ENCODE data around the gene CHMP4A.

The CHMP4A gene

GRCh38 chr14:24234095-24235005 lies 21.1 kb upstream of the CHMP4A start:
- Histone ChIP-seq H3K9ac (ENCODE audit: low read length) (peak overlapping the region; percentile 82), H3K36me3 (ENCODE audit: insufficient read depth, low read length) (peaks cover 51% of the 10 kb centered on the region)
- TF ChIP-seq EZH2 (IDR thresholded peaks at IDR 0.05; ENCODE audit: borderline replicate concordance, low read length) (no peak), CTCF (IDR thresholded peaks at IDR 0.05; ENCODE audit: low read length) (no peak)

GRCh38 chr14:24233538-24233866 lies 20.2 kb upstream of the CHMP4A start:
- peaks cover 42% of the 10 kb centered on the region for H3K36me3 ChIP-seq (ENCODE audit: insufficient read depth, low read length)
- TF ChIP-seq CTCF (IDR thresholded peaks at IDR 0.05; ENCODE audit: low read length) (no peak), EZH2 (IDR thresholded peaks at IDR 0.05; ENCODE audit: borderline replicate concordance, low read length) (no peak)
- H3K27ac ChIP-seq (ENCODE audit: low read depth, low read length, poor library complexity, severe bottlenecking) = peak overlapping the region; percentile 70

More at GRCh38 chr14:24234095-24235005, 21.1 kb upstream of the CHMP4A start:
- Histone ChIP-seq H3K4me3 (ENCODE audit: low read depth, low read length, poor library complexity, severe bottlenecking) (no peak overlapping the region), H3K9me2 (ENCODE audit: low read depth, low read length) (no peaks in the 10 kb centered on the region), H3K9me3 (ENCODE audit: low read length) (no peaks in the 10 kb centered on the region), H3K27me3 (ENCODE audit: insufficient read depth, low read length) (no peaks in the 10 kb centered on the region), H2AFZ (ENCODE audit: low read length) (no peak overlapping the region), H3F3A (ENCODE audit: insufficient read depth, low read length) (0 out of 2 replicates have a peak, but pooled peaks cover 3% of the 10 kb centered on the region), H4K20me1 (ENCODE audit: insufficient read depth, low read length) (no peaks in the 10 kb centered on the region), H3K79me2 (ENCODE audit: insufficient read depth, low read length) (peaks cover 17% of the 10 kb centered on the region), H3K4me2 (ENCODE audit: low read length) (peak overlapping the region; percentile 92), H3K27ac (ENCODE audit: low read depth, low read length, poor library complexity, severe bottlenecking) (no peak overlapping the region), H3K4me1 (ENCODE audit: insufficient read depth, low read length, severe bottlenecking) (peaks cover 27% of the 10 kb centered on the region)

GRCh38 chr14:24232645-24233537 lies 19.6 kb upstream of the CHMP4A start, which contains the start of gene GMPR2:
GMPR2 (plus strand) TSS chr14:24232929; CDS start chr14:24233254, 325 bp downstream.
- H3K4me1 ChIP-seq (ENCODE audit: insufficient read depth, low read length, severe bottlenecking) = peaks cover 27% of the 10 kb centered on the region
- peak within 1 kb of the TSS; percentile 92 for H3K4me2 ChIP-seq (ENCODE audit: low read length)
- TF ChIP-seq EZH2 (IDR thresholded peaks at IDR 0.05; ENCODE audit: borderline replicate concordance, low read length) (no peak), CTCF (IDR thresholded peaks at IDR 0.05; ENCODE audit: low read length) (no peak)
- H3K9ac ChIP-seq (ENCODE audit: low read length) = peak within 1 kb of the TSS; percentile 82
- no peaks in the 10 kb centered on the region for H3K9me3 ChIP-seq (ENCODE audit: low read length)
- H3K4me3 ChIP-seq (ENCODE audit: low read depth, low read length, poor library complexity, severe bottlenecking) = peak within 1 kb of the TSS; percentile 87
- H3K9me2 ChIP-seq (ENCODE audit: low read depth, low read length) = no peaks in the 10 kb centered on the region
- H3K79me2 ChIP-seq (ENCODE audit: insufficient read depth, low read length) = peaks cover 17% of the 10 kb centered on the region
- peak within 1 kb of the TSS; percentile 70 for H3K27ac ChIP-seq (ENCODE audit: low read depth, low read length, poor library complexity, severe bottlenecking)
- H3K36me3 ChIP-seq (ENCODE audit: insufficient read depth, low read length) = peaks cover 39% of the 10 kb centered on the region
- no peaks in the 10 kb centered on the region for H3K27me3 ChIP-seq (ENCODE audit: insufficient read depth, low read length)
- H3F3A ChIP-seq (ENCODE audit: insufficient read depth, low read length) = 0 out of 2 replicates have a peak, but pooled peaks cover 3% of the 10 kb centered on the region
- 0 out of 2 replicates have a peak within 1 kb of the TSS, but pooled peaks have one; percentile 73 for H2AFZ ChIP-seq (ENCODE audit: low read length)
- no peaks in the 10 kb centered on the region for H4K20me1 ChIP-seq (ENCODE audit: insufficient read depth, low read length)

More at GRCh38 chr14:24233538-24233866, 20.2 kb upstream of the CHMP4A start:
- no peaks in the 10 kb centered on the region for H3K9me2 ChIP-seq (ENCODE audit: low read depth, low read length)
- no peaks in the 10 kb centered on the region for H4K20me1 ChIP-seq (ENCODE audit: insufficient read depth, low read length)
- peak overlapping the region; percentile 82 for H3K9ac ChIP-seq (ENCODE audit: low read length)
- peaks cover 17% of the 10 kb centered on the region for H3K79me2 ChIP-seq (ENCODE audit: insufficient read depth, low read length)
- H3K9me3 ChIP-seq (ENCODE audit: low read length) = no peaks in the 10 kb centered on the region
- H3K27me3 ChIP-seq (ENCODE audit: insufficient read depth, low read length) = no peaks in the 10 kb centered on the region
- H3K4me1 ChIP-seq (ENCODE audit: insufficient read depth, low read length, severe bottlenecking) = peaks cover 27% of the 10 kb centered on the region
- H3F3A ChIP-seq (ENCODE audit: insufficient read depth, low read length) = 0 out of 2 replicates have a peak, but pooled peaks cover 3% of the 10 kb centered on the region
- H3K4me2 ChIP-seq (ENCODE audit: low read length) = peak overlapping the region; percentile 92
- no peak overlapping the region for H2AFZ ChIP-seq (ENCODE audit: low read length)
- peak overlapping the region; percentile 87 for H3K4me3 ChIP-seq (ENCODE audit: low read depth, low read length, poor library complexity, severe bottlenecking)

All from OCI-LY1 (cell line).